GM19395 (cell line): ENCODE measurements around the gene KCNT1.
"Not testable (repeated sequence)": the region's sequence is repeated elsewhere in the genome, so short reads cannot be mapped to it uniquely, and the experiment has no call there.

Source experiments
- ATAC-seq: cut with Tn5 transposase; IDR thresholded peaks from one replicate; pipeline ENCODE4 v1.9.1; 2021; ENCODE audit warnings: mild to moderate bottlenecking, moderate library complexity; ENCODE audit not compliant: unreplicated experiment

The KCNT1 gene

GRCh38 chr9:135701959-135702721, at the start of gene KCNT1:
KCNT1 (plus strand) TSS chr9:135702185; CDS start chr9:135702259, 74 bp downstream.
- no peak for ATAC-seq

DNA sequence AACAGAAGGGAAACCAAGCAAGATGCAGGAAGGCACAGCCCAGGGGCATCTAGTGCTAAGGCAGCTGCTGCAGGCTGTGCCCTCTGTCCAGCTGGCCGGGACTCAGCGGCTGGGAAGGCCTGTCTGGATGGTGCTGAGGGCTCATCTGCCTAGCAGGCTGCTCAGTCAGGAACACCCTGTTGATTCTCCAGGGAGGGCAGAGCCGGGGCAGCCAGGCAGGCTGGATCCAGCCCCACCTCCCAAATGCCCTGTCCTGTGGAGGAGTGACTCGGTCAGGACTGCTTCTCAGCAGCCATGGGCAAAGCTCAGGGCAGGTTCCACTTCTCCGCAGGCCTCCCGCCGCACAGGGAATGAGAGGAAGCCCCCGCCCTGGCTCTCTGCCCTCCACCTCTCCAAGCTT, 46.7 kb upstream of the KCNT1 start:
- no peak for ATAC-seq

DNA sequence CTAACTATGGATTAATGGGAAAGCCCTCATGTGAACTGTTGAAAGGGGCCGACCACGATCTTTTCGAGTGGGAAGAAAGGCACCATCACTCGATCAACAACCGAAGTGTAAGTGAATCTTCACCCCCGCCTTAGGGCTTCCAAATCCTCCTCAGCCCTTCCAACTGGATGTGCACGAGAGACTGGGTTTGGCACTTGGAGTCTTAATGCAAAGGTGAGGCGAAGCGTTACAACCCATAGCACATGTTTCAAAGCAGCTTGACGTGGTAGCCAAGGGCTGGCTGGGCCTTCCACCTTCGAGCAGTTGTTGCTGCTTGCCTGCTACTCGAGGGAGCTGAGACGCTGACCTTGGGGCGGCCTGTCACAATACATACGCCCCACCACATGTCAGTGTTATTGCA, 44.6 kb upstream of the KCNT1 start:
- no peak for ATAC-seq

DNA sequence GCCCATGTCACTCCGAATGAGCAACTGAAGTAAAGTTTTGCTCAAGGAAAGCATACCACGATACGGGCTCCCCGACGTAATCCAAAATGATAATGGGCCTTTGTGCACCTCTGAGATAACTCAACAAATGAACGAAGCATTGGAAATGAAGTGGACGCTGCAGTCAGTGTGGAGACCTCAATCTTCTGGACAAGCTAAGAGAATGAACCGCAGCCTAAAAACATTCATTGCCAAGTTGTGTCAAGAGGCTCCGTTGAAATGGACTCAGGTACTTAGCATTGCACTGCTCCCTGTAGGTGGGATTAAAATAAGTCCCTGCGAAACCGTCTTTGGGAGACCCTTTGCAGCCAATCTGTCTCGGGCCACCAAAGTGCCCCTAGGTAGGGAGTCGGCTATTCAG, 42.7 kb upstream of the KCNT1 start:
- ATAC-seq = no peak

DNA sequence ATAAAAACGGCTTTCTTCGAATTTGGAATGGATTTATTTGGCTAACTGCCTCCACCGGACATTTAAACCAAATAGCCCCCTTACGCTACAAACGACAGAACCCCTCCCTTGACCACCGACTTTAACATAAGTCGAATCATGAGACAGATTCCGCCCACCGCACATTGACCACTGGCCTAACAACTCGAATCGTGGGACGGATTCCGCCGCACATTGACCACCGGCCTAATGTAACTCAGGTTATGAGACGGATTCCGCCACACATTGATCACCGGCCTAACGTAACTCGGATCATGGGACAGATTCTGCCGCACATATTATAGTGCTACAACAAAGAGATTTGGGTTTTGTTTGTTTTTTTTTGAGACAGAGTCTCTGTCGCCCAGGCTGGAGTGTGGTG, 41.6 kb upstream of the KCNT1 start:
- no peak for ATAC-seq

- ATAC-seq = no peak
These were observed 40.0 kb upstream of the KCNT1 start for GRCh38 chr9:135661816-135662560.

DNA sequence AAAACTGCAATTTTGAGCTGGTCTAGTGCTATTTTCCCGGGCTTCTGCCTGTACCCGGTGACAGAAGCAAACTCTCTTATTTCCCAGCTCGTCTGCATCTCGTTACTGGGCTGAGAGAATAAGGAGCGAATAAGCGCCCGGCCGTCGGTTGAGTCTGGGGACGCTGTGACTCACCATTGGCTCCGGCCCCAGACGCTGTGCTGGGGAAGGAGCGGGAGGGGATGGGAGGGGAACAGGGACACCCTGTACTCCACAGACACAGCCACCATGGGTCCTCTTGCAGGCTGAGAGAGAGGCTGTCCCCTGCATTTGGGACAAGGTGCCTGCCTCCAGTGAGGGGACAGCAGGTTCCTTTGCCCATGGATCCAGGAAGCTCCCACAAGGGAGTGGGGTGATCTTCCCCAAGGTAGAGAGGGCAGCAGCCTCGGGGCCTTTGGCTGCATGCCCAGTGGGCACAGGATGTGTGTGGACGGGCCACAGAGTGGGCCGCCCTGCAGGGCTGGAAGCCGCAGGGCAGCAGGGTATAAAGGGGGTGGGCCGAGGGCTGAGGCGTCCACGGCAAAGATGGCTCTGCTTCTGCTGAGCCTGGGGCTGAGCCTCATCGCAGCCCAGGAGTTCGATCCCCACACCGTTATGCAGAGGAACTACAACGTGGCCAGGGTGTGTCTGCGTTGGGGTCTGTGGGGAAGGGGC, 39.1 kb upstream of the KCNT1 start, which contains the start of gene LCN9:
TSS of gene LCN9 (plus strand) at position 552 of the 693 bp plus-strand sequence. CDS start at position 565, 13 bp downstream.
- no peak for ATAC-seq

GRCh38 chr9:135663451-135663770, 38.6 kb upstream of the KCNT1 start:
- ATAC-seq = no peak

GRCh38 chr9:135663857-135664256, 38.1 kb upstream of the KCNT1 start:
- no peak for ATAC-seq

DNA sequence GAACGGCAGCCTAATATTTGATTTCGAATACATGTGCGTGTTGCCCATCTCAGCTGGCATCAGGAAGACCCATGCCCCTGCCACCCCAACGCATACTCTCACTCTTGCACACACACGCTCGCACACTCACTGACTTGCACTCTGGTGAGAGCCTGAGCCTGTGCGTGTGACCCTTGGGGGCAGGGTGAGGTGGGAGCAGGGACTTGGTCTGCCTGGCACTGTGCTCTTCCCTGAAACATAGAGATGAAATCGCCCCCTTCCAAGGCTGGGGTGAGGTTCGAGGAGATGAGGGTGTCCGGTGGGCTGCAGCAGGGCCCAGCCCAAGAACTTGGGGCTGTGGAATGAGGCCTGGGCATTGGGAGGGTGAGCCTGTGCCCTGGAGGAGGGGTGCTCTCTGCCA, 37.7 kb upstream of the KCNT1 start:
- ATAC-seq = no peak

DNA sequence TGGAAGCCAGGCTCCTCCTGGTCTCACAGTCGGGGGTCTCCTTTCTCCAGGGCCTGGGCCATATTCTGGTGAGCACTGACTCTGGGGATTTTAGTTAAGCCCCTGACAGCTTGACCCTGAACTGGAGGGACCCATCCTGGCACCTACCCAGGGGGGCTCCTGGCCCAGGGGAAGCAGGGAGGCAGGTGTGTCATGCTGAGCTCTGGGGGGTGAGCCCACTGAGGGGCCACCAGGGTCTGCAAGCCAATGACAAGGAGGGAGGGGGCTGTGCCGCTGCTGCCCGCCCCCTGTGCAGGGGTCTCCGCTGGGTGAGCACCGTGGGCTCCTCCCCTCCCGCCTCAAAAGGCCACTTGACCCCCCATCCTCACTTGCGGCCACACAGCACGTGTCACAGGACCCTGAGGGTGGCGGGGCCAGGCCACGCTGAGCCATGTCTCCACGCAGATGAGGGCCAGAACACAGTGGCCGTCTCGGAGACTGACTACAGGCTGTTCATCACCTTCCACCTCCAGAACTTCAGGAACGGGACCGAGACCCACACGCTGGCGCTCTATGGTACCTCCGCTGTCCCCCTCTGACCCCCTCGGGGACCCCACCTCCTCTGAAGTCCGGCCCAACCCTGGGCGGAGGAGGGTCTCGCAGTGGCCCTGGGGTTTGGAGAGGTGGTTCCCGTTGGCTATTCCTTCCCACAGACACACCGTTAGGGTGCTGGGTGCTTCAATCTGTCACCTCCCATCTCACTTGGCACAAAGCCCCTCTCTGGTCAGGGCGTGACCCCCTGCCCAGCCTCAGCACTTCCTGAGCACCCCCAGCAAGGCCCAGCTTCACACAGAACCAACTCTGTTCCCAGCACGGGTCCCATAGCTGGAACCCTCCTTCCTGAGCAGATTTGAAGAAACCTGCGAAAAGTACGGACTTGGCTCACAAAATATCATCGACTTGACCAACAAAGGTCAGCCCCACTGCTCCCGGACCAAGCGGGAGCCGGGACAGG, 36.9 kb upstream of the KCNT1 start:
- ATAC-seq = no peak

GRCh38 chr9:135665795-135666189, 36.2 kb upstream of the KCNT1 start:
- ATAC-seq = no peak

DNA sequence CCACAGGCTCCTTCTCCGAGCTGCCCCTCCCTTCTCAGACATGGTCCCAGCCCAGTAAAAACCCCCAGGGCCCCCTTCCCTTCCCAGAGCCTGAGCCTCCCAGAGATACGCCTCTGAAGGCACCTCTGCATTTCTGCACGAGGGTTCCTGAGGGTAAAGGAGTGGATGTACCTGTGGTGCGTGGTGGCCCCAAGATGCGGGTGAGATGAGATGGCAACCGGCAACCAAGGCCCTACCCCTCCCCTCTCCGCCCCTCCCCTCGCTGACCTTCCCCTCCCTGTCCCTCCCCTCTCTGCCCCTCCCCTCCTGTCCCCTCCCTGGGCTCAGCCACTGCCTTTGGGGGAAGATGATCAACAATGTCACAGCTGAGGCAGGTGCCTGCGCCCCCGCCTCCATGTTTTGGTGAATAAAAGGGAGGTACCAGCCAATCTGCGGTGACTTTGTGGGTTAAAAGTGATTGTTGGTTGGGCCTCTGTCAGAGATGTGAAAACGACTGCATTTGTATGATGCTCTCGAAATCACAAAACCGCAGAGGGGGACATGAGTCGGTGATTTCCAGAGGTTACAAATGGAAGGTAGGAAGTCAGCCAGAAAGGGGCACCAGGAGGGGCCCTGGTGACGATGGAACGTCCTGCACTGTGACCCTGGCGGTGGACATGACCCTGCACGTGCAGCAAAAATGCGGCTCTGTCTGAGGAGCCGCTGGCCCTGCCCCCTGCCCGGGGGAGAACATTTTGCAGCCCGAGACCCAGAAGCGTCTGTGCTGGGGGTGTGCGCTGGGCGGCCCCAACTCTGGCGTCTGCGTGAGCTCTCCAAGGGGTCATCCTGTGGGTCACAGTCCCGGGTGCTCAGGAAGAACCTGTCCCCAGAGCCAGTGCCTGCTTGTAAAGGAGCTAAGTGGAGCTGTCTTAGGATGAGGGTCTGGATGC, 35.2 kb upstream of the KCNT1 start:
- no peak for ATAC-seq

GRCh38 chr9:135667463-135668001, 34.5 kb upstream of the KCNT1 start:
- no peak for ATAC-seq

GRCh38 chr9:135669018-135669417, 33.0 kb upstream of the KCNT1 start:
- ATAC-seq = not testable (repeated sequence)

DNA sequence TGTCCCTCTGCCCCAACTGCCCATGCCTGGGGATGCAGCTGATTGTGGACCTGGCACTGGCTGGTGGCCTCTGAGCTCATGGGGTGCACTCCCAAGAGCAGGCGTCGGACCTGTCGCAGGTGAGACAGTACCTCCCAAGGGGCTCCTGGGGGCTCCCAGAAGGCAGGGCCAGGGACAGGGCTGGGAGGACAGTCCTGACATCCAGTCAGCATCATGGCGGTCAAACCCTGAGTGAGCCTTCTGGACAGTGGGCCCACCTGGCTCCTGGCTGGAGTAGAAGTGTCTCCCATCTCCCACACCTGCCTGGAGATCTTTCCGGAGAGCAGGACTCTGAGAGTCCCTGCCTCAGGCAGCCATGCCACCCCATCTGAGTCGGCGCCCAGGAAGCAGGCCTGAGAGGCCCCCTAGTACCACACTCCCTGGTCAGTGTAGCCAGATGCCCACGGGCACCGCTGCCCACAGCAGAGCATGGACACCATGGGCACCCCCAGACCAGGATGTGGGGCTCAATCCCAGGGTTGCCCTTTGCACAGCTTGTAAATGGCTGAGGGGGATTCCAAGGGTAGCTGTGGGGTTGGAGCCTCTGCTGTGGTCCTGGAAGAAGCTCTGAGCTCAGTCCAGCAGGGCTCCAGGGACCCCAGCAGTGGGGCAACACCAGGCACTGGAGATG, 32.2 kb upstream of the KCNT1 start:
- no peak for ATAC-seq

GRCh38 chr9:135670721-135671590, 31.0 kb upstream of the KCNT1 start:
- ATAC-seq = no peak

DNA sequence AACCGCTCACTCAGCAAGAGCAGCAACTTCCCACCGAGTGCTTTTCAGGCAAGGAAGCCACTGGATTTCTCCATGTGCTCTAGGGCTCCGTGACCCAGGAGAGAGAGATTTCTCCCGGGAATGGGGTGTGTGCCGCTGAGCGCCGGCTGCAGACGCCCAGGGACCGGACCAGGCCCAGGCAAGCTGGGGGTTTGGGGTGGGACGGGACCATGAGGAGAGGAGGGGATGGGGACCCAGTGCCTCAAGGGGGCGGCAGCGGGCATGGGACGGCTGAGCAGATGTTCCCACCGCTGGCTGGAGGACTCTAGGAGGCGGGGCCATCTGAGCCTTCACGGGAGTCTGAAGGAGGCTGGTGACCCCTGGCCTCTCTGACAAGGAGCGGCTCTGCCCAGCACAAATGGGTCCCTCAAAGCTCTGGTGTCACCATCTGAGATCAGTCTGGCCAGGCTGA, 30.4 kb upstream of the KCNT1 start:
- no peak for ATAC-seq
